ENCODE data around the gene MSI2.

Gene MSI2

DNA sequence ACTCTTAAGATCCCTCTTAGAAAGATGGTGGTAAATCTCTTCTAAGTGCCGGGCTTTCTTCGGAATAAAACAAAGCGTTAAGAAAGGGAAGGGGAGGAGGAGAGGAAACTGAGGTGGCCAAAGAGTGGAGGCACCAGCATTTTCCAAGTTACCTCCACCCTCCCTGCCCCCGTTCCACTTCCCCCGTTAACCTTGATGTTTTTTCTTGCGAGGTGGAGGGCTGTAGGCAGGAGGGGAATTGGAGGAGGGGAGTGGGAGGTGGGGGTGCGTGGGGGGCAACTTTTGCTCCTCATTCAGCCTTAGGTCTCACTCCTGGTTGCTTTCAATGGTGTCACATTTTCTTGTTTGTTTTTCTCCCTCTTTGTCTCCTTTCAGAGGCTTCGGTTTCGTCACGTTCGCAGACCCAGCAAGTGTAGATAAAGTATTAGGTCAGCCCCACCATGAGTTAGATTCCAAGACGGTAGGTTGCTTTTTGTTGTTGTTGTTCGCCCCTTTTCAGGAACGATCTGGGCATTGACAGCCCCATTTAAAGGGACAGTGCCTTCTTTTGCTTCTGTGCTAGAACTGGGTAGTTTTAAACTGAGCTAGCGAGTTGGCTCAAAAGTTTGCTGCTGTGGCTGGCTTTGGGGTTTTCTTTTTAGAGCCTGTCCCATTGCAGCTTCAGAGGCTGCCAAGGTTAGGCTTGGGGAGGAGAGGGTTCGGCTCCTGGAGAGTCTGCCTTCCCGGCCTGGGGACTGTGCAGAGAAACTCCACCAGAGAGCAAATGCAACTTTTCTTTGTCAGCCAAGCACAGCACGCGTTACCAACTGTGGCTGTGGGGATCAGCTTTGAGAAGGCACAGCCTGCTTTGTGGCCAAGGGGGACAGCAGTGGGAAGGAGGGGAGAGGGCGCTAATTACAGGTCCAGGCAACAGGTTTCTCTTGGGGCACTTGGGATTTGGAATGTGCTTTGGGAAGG is 1.9 kb downstream of the MSI2 start:
- Mint-ChIP-seq H3K9me3 (no peaks in the 10 kb centered on the region), H3K27me3 (no peaks in the 10 kb centered on the region), H3K27ac (peak overlapping the region; percentile 83 to 96), H3K4me1 (peaks cover 60% of the 10 kb centered on the region), H3K4me3 (peak overlapping the region; percentile 87 to 97)
- DNase-seq, result no peak
- no peak for ATAC-seq

GRCh38 chr17:57259306-57259705 is 3.0 kb downstream of the MSI2 start:
- Mint-ChIP-seq H3K27ac (no peak overlapping the region), H3K4me1 (peaks cover 70% of the 10 kb centered on the region), H3K27me3 (no peaks in the 10 kb centered on the region), H3K9me3 (no peaks in the 10 kb centered on the region), H3K4me3 (peak overlapping the region; percentile 87 to 97)
- ATAC-seq, result no peak
- DNase-seq, result no peak

DNA sequence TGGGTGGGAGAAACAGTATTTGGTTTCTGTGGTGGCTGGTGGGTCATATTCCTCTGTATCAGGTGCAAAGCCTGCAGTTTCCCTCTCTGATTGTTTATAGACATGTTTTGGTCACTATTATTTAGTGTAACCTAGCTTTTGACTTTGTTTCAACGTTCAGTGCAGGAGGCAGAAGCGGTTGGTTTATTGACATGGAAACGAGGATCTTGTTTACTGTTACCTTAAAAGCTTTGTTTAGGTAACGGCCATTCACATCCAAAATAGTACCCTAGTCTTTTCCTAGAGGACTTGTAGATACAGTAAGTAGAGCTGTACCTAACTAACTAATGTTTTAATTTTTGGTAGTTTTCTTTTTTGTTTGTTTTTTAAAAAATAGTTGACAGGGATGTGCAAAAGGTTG is 3.5 kb downstream of the MSI2 start:
- no peak for ATAC-seq
- Mint-ChIP-seq H3K9me3 (no peaks in the 10 kb centered on the region), H3K27ac (no peak overlapping the region), H3K27me3 (no peaks in the 10 kb centered on the region), H3K4me3 (peak overlapping the region; percentile 87 to 97), H3K4me1 (peaks cover 70% of the 10 kb centered on the region)
- DNase-seq, result no peak

DNA sequence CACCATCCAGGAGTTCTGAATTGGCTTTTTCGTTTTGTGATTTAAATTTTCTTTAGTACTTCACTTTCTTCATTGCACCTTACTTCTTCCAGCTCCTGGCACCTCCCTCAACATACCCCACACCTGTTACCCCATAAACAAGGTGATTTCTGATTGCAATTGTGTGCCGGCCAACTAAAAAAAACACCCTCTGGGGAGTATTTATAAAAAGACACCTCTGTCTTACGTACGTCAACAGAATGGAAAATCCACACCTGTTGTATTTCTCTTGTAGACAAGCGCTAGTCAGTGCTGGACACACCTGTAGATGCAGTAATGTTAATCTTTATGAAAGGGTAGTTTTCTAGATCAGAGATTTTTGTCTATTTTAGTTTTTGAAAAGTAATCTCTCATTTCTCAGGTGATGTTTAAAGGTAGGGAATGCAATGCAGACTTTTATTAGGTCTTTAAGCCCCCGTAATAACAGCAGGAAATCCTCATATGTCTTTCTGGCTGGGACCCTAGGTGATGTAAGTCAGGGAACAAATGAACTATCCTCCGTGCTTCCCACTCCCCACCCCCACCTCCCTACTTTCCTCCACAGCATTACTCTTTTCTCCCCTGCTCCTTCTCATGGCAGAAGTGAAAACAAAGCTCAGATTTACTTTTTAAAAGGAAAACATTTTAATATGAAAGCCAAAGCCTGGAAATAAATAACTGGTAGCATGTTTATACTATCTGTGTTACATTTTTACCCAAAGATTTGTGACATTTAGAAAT is 4.2 kb downstream of the MSI2 start:
- ATAC-seq (no peak), DNase-seq (no peak)
- no peak overlapping the region for H3K27ac Mint-ChIP-seq
- peaks cover 66% of the 10 kb centered on the region for H3K4me1 Mint-ChIP-seq
- peak overlapping the region; percentile 44 to 87 for H3K4me3 Mint-ChIP-seq
- no peaks in the 10 kb centered on the region for H3K27me3 Mint-ChIP-seq
- H3K9me3 Mint-ChIP-seq, result no peaks in the 10 kb centered on the region

DNA sequence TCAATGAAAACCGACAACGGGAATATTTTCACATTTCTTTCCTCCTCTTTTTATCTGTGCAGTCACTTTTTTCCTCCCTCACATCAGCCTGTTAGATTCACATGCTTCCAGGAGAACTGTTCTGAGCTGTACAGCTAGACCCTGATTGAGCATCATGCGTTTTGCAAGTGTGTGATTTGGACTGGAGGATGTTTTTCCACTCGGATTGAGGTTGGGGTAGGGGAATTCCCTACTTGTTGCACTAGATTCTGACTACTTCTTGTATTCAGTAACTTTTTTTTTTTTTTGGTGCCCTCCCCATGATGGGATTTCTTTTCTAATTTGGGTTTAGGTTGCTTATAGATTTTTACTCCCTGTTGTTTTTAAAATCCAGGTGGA is 4.8 kb downstream of the MSI2 start:
- H3K27me3 Mint-ChIP-seq, result no peaks in the 10 kb centered on the region
- H3K9me3 Mint-ChIP-seq, result no peaks in the 10 kb centered on the region
- no peak for ATAC-seq
- H3K4me1 Mint-ChIP-seq, result peaks cover 61% of the 10 kb centered on the region
- H3K4me3 Mint-ChIP-seq, result peak overlapping the region; percentile 3 to 41
- DNase-seq, result no peak
- H3K27ac Mint-ChIP-seq, result no peak overlapping the region

DNA sequence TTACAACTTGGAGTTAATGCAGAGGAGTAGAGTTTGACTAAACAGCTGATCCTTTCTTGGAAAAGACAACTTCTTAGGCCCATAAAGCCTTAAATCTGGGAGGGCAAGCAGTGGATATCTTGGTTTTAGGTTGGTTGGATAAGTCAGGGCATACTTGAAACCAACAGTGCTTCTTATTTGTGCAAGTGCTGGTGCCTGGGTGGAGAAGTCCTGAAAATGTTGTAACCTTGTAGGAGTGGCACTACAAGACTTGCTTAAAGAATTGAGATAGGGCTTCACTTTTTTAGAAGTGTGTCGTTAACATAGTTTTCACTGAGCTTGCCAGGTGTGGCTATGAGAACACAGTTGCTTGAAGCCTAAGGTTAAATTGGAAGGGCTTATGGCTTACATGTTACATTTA is 6.2 kb downstream of the MSI2 start:
- ATAC-seq (no peak), DNase-seq (no peak)
- Mint-ChIP-seq H3K27me3 (no peaks in the 10 kb centered on the region), H3K27ac (no peak overlapping the region), H3K9me3 (no peaks in the 10 kb centered on the region), H3K4me1 (peaks cover 61% of the 10 kb centered on the region), H3K4me3 (no peak overlapping the region)

- ATAC-seq, result no peak
- H3K4me1 Mint-ChIP-seq, result peaks cover 49% of the 10 kb centered on the region
- H3K9me3 Mint-ChIP-seq, result no peaks in the 10 kb centered on the region
- no peaks in the 10 kb centered on the region for H3K27me3 Mint-ChIP-seq
- no peak overlapping the region for H3K27ac Mint-ChIP-seq
- no peak for DNase-seq
- H3K4me3 Mint-ChIP-seq, result no peak overlapping the region
Measured at GRCh38 chr17:57264250-57264649, 7.9 kb downstream of the MSI2 start.

- Mint-ChIP-seq H3K27me3 (no peaks in the 10 kb centered on the region), H3K4me3 (no peak overlapping the region), H3K9me3 (no peaks in the 10 kb centered on the region), H3K4me1 (peaks cover 44% of the 10 kb centered on the region), H3K27ac (no peak overlapping the region)
- no peak for DNase-seq
- no peak for ATAC-seq
Measured at GRCh38 chr17:57264776-57265175, 8.5 kb downstream of the MSI2 start.

GRCh38 chr17:57266902-57267311 is 10.6 kb downstream of the MSI2 start:
- no peak for ATAC-seq
- no peak overlapping the region for H3K27ac Mint-ChIP-seq

GRCh38 chr17:57268181-57268580 is 11.9 kb downstream of the MSI2 start:
- Mint-ChIP-seq H3K4me1 (peaks cover 32% of the 10 kb centered on the region), H3K27ac (no peak overlapping the region), H3K27me3 (no peaks in the 10 kb centered on the region), H3K4me3 (no peak overlapping the region), H3K9me3 (no peaks in the 10 kb centered on the region)
- ATAC-seq, result no peak
- DNase-seq, result no peak

More at GRCh38 chr17:57266902-57267311, 10.6 kb downstream of the MSI2 start:
- no peak for DNase-seq
- Mint-ChIP-seq H3K27me3 (no peaks in the 10 kb centered on the region), H3K9me3 (no peaks in the 10 kb centered on the region), H3K4me1 (peaks cover 40% of the 10 kb centered on the region), H3K4me3 (no peak overlapping the region)

DNA sequence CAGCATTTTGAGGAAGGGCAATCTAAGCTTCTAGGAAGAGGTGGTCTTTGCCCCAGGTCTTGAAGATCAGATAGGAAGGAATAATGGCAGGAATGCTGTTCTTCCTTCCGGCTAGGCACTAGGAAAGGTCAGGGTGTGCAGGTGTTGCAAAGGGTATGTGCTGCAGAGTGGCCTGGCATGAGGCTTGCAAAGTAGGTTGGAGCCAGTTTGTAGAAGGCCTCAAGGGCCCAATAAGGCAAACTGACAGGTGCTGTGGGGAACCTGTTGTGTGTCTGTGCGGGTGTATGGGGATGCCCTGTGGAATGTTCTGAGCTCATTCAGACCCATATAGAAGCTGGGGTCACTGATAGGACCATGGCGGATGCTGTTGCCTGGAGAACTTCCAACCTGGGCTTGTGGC is 12.7 kb downstream of the MSI2 start:
- Mint-ChIP-seq H3K27ac (no peak overlapping the region), H3K27me3 (no peaks in the 10 kb centered on the region), H3K9me3 (no peaks in the 10 kb centered on the region), H3K4me1 (peaks cover 25% of the 10 kb centered on the region), H3K4me3 (no peak overlapping the region)
- no peak for DNase-seq
- no peak for ATAC-seq

DNA sequence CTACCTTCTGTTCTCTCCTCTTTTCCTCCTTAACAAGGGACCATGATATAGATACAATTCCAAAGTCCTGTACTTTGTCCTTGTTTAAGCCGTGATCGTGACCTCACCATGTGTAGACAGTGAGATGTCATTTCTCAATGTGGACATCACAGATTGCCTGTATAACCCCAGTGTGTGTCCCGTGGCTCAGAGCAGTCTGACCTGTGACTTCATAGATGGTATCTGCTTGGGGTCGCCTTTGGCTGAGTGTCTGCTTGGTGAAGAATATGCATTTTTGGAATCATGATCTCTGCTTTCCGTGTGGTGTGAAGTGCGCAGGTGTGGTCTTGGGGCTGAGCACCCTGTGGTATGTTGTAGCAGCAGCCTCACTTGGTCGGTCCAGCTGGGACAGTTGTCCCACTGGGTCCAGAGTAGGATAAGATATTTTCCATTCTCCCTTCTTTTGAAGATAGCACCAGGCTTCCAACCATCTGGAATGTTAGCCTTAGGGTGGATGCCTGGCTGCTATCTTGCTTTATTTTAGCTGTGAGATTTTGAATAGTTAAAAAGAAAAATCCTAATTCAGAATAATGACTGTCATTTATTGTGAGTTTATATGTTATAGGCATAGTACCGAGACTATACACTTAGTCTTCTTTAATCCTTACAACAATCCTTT is 13.4 kb downstream of the MSI2 start:
- H3K4me3 Mint-ChIP-seq, result no peak overlapping the region
- H3K27me3 Mint-ChIP-seq, result no peaks in the 10 kb centered on the region
- no peak overlapping the region for H3K27ac Mint-ChIP-seq
- H3K4me1 Mint-ChIP-seq, result peaks cover 28% of the 10 kb centered on the region
- ATAC-seq, result no peak
- no peak for DNase-seq
- no peaks in the 10 kb centered on the region for H3K9me3 Mint-ChIP-seq

GRCh38 chr17:57270801-57271245 is 14.5 kb downstream of the MSI2 start:
- H3K9me3 Mint-ChIP-seq, result no peaks in the 10 kb centered on the region
- no peak for DNase-seq
- ATAC-seq, result no peak
- no peak overlapping the region for H3K27ac Mint-ChIP-seq
- H3K27me3 Mint-ChIP-seq, result no peaks in the 10 kb centered on the region
- H3K4me3 Mint-ChIP-seq, result no peak overlapping the region
- H3K4me1 Mint-ChIP-seq, result peaks cover 39% of the 10 kb centered on the region

GRCh38 chr17:57271821-57272220 is 15.5 kb downstream of the MSI2 start:
- no peak overlapping the region for H3K27ac Mint-ChIP-seq
- no peak overlapping the region for H3K4me3 Mint-ChIP-seq
- no peaks in the 10 kb centered on the region for H3K27me3 Mint-ChIP-seq
- no peak for ATAC-seq
- H3K4me1 Mint-ChIP-seq, result peaks cover 48% of the 10 kb centered on the region
- H3K9me3 Mint-ChIP-seq, result no peaks in the 10 kb centered on the region
- DNase-seq, result no peak

DNA sequence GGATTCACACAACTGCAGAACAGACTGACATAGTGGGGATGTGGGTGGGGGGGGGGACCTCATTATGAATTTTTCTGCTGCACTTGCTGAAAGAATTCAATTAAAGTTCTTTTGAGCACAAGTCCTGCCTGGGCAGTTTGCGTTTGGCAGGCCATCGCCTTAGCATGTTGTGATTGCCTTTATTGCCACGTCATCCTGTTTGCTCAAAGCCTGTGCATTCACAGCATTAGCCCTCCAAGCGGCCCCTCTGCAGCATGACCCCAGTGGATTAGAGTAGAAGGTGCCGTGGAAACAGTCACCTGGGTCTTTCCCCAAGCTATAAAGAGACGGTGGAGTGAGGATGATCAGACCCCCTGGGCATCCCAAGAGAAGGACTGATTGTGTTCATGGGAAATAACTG is 17.2 kb downstream of the MSI2 start:
- Mint-ChIP-seq H3K27ac (no peak overlapping the region), H3K4me3 (no peak overlapping the region)

DNA sequence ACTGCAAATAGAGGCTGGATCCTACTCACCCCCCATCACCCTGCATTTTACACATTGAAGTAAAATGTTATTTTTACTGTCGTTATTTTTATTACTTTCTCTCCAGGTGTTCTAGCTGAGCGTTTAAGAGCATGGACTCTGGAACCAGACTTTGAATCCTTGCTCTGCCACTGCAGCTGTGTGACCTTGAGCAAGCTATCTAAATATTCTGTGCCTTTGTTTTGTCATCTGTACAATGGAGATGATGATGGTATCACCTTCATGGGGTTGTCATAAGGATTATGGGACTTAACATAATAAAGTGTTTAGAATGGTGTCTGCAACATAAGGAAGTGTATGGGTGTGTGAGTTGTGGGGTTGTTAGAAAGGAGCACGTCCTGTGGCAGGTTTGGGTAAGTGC is 17.8 kb downstream of the MSI2 start:
- DNase-seq, result no peak
- Mint-ChIP-seq H3K9me3 (no peaks in the 10 kb centered on the region), H3K27ac (no peak overlapping the region), H3K4me1 (peaks cover 71% of the 10 kb centered on the region), H3K27me3 (no peaks in the 10 kb centered on the region), H3K4me3 (no peak overlapping the region)
- no peak for ATAC-seq

More for the DNA sequence above, 17.2 kb downstream of the MSI2 start:
- H3K9me3 Mint-ChIP-seq, result no peaks in the 10 kb centered on the region
- DNase-seq (no peak), ATAC-seq (no peak)
- peaks cover 64% of the 10 kb centered on the region for H3K4me1 Mint-ChIP-seq
- H3K27me3 Mint-ChIP-seq, result no peaks in the 10 kb centered on the region
